HFFc6 (cell line): Measurements from ENCODE around the gene ARHGEF16. TPM values are rescaled to one million over a fixed set of nuclear protein-coding genes. Genes with fewer than 3 reads are reported as not detected.

Experiments
- DNase-seq: peaks from one replicate; pipeline ENCODE4 v3.0.0-alpha.2; 2018
- H3K27ac Mint-ChIP-seq: 2 replicates; pipeline ENCODE4 v1.8.0; 2020; ENCODE audit warnings: mild to moderate bottlenecking, mixed read lengths
- H3K27me3 Mint-ChIP-seq: 2 replicates; pipeline ENCODE4 v1.8.0; 2021; ENCODE audit warnings: mild to moderate bottlenecking, moderate library complexity, mixed read lengths; ENCODE audit not compliant: insufficient read depth
- H3K36me3 Mint-ChIP-seq: 2 replicates; pipeline ENCODE4 v1.8.0; 2021; ENCODE audit warnings: low read depth, mixed read lengths
- H3K4me1 Mint-ChIP-seq: 2 replicates; pipeline ENCODE4 v1.8.0; 2020; ENCODE audit warnings: low read depth, mixed read lengths
- H3K4me3 Mint-ChIP-seq: 2 replicates; pipeline ENCODE4 v1.8.0; 2020; ENCODE audit warnings: mild to moderate bottlenecking, moderate library complexity, mixed read lengths
- H3K9me3 Mint-ChIP-seq: 2 replicates; pipeline ENCODE4 v1.8.0; 2020; ENCODE audit warnings: mild to moderate bottlenecking, mixed read lengths
- total RNA-seq, 6 experiments: library from RNA; stranded (reverse); fragmentation: NEBNext Ultra II Directional; extraction: Animal tissue kit (Norgen Biotek cat#: 25700); gene quantifications; 2 replicates in 1 of 6; 3 replicates in 5 of 6; pipeline ENCODE4 v1.2.3, GENCODE V29; 2021
- TF ChIP-seq, protein P1 (sequence below): fragments of 200-600 bp; sonication (generic); IDR thresholded peaks from 2 replicates; pipeline ENCODE4 v1.5.0; 2021; ENCODE audit warnings: antibody characterized with exemption, mild to moderate bottlenecking

Gene ARHGEF16
- total RNA-seq, 6 experiments from 2014 or later = 0.08 to 0.18 (median 0.17) TPM; not detected in 3

DNA sequence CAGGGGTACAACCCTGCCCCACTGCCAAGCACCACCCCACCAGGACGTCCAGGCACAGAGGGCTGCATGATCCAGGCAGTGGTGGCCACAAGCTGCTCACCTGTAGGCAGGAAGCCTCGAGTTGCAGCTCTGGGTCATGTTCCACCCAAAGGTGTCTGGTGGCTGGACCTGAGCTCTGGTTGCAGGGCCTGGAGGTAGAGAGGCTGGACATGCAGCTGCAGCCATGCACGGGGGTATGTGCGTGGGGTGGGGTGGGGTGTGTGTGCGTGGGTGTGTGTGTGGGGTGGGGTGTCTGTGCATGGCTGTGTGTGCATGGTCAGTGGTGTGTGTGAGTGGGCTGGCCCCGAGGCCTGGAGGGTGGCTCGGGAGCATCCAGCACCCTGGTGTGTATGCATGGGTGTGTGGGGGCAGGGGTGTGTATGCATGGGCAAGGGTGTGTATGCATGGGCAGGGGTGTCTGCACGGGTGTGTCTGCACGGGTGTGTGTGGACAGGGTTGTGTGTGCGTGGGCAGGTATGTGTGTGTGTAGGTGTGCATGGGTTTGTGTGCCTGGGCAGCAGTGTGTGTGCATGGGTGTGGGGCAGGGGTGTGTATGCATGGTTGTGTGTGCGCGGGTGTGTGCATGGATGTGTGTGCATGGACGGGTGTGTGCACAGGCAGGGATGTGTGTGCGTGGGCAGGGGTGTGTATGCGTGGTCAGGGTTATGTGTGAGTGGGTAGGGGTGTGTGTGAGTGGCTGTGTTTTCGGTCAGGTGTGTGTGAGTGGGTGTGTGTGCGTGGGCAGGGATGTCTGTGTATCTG is 15.6 kb downstream of the ARHGEF16 start:
- Mint-ChIP-seq H3K9me3 (no peaks in the 10 kb centered on the region), H3K27ac (no peak overlapping the region), H3K4me1 (peaks cover 21% of the 10 kb centered on the region), H3K4me3 (no peak overlapping the region), H3K27me3 (peaks cover 6% of the 10 kb centered on the region; the same call in 1 of the 2 replicates), H3K36me3 (no peaks in the 10 kb centered on the region)
- TF ChIP-seq, protein P1, sequence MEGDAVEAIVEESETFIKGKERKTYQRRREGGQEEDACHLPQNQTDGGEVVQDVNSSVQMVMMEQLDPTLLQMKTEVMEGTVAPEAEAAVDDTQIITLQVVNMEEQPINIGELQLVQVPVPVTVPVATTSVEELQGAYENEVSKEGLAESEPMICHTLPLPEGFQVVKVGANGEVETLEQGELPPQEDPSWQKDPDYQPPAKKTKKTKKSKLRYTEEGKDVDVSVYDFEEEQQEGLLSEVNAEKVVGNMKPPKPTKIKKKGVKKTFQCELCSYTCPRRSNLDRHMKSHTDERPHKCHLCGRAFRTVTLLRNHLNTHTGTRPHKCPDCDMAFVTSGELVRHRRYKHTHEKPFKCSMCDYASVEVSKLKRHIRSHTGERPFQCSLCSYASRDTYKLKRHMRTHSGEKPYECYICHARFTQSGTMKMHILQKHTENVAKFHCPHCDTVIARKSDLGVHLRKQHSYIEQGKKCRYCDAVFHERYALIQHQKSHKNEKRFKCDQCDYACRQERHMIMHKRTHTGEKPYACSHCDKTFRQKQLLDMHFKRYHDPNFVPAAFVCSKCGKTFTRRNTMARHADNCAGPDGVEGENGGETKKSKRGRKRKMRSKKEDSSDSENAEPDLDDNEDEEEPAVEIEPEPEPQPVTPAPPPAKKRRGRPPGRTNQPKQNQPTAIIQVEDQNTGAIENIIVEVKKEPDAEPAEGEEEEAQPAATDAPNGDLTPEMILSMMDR = no peak
- no peak for DNase-seq

DNA sequence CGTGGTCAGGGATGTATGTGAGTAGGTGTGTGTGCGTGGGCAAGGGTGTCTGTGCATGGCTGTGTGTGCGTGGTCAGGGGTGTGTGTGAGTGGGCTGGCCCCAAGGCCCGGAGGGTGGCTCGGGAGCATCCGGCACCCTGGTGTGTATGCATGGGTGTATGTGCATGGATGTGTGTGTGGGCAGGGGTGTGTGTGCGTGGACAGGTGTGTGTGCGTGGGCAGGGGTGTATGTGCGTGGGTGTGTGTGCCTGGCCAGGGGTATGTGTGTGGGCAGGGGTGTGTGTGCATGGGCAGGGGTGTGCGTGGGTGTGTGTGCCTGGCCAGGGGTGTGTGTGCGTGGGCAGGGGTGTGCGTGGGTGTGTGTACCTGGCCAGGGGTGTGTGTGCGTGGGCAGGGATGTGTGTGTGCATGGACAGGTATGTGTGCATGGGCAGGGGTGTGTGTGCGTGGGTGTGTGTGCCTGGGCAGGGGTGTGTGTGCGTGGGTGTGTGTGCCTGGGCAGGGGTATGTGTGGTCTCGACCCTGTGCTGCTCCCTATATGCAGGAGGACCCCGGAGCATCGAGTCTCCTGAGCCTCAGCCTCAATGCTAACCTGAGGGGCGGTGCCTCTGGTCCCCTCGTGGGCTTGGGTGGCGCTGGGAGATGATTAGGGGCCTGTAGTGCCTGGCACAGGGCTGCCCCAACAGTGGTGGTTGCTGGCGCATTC is 16.3 kb downstream of the ARHGEF16 start:
- H3K4me1 Mint-ChIP-seq = peaks cover 21% of the 10 kb centered on the region
- no peaks in the 10 kb centered on the region for H3K36me3 Mint-ChIP-seq
- no peak overlapping the region for H3K27ac Mint-ChIP-seq
- peaks cover 6% of the 10 kb centered on the region; the same call in 1 of the 2 replicates for H3K27me3 Mint-ChIP-seq
- DNase-seq = no peak
- H3K9me3 Mint-ChIP-seq = no peaks in the 10 kb centered on the region
- H3K4me3 Mint-ChIP-seq = no peak overlapping the region
- TF ChIP-seq, protein P1 = no peak

DNA sequence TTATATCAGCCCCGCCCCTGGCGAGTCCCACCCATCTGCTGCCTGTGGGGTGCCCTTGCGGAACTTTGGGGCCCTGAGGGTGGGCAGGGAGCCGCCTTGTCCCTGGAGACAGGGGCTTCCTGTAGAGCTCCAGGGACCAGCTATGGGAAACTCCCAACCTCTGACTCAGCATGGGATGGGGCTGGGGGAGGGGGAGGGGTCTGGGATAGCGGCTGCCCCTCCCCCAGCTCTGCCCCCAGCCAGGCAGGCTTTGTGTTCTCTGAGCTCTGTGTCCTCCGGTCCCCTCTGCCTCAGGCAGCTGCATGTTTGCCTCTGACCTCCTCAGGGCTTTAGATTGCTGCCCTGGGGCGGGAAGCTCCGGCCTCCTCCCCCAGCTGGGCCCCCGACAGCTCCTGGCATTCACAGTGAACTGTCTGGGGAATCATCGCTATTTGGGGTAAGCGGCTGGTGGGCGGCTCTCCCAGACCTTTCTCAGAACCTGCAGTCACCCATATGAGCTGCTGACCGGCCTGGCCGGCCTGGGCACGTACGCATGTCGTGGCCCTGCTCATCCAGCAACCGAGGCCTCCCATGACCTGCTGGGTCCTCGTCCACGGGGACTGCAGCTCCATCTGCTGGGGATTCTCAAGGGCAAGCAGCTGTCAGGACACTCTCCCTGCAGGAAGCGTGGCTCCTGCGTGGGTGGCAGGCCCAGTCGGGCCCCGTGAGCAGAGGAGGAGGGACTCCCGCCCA is 17.1 kb downstream of the ARHGEF16 start:
- TF ChIP-seq, protein P1 = peak; percentile 65
- H3K4me1 Mint-ChIP-seq = peaks cover 21% of the 10 kb centered on the region
- no peak overlapping the region for H3K27ac Mint-ChIP-seq
- H3K9me3 Mint-ChIP-seq = no peaks in the 10 kb centered on the region
- peaks cover under 1% of the 10 kb centered on the region; the same call in 1 of the 2 replicates for H3K27me3 Mint-ChIP-seq
- no peak overlapping the region for H3K4me3 Mint-ChIP-seq
- H3K36me3 Mint-ChIP-seq = no peaks in the 10 kb centered on the region
- peak; percentile 20 for DNase-seq

DNA sequence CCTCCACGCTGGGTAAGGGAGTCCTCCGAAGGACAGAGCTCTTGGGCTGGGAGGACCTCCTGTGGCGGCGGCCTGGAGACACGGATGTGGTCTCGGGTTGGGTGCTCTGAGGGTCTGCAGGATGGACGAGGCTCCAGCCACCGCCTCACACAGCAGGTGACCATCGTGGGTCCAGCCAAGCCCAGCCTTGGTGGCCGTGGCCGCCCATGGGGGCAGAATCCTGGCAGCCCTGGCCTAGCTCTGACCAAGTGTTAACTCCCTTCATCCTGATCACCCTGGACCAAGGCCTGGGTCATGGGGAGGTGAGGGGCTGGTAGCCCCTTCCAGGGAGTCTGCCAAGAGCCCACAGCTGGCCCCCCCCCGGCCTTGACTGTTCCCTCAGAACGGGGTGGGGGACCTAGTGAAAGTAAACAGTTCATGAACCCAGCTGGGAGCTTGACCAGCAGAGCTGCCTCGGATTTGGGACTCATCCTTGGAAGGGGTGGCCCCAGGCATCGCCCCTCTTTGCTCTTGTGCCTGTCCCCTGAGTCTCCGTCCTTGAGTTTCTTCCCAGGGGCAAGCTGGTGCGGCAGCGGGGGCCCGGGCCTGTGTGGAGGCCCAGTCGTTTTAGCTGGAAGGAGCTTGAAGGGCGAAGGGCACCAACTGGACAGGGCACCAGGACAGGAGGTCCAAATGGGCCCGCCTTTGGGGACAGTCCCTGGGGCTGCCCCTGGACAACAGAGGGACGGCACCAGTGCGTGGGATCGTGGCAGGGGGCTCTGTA is 17.8 kb downstream of the ARHGEF16 start:
- no peaks in the 10 kb centered on the region; the same call in 1 of the 2 replicates for H3K27me3 Mint-ChIP-seq
- TF ChIP-seq, protein P1 = peak; percentile 31; the same call in 1 of the 2 replicates
- DNase-seq = no peak
- H3K9me3 Mint-ChIP-seq = no peaks in the 10 kb centered on the region
- no peak overlapping the region for H3K27ac Mint-ChIP-seq
- no peak overlapping the region for H3K4me3 Mint-ChIP-seq
- no peaks in the 10 kb centered on the region for H3K36me3 Mint-ChIP-seq
- peaks cover 21% of the 10 kb centered on the region for H3K4me1 Mint-ChIP-seq

DNA sequence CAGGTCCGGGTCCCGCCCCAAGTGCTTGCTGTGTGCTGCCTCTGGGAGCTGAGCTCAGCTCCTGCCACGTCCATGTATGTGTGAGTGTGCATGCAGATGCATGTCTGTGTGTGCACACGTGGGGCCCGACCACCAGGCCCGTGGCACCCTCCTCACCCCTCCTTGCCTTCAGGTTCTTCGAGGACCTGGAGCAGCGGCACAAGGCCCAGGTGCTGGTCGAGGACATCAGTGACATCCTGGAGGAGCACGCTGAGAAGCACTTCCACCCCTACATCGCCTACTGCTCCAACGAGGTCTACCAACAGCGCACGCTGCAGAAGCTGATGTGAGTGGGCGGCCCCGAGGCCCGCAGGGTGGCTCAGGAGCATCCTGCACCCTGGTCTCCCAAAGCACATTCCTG is 18.4 kb downstream of the ARHGEF16 start:
- TF ChIP-seq, protein P1 = no peak
- no peak for DNase-seq
- Mint-ChIP-seq H3K27ac (no peak overlapping the region), H3K4me3 (no peak overlapping the region), H3K9me3 (no peaks in the 10 kb centered on the region), H3K4me1 (peaks cover 21% of the 10 kb centered on the region), H3K27me3 (no peaks in the 10 kb centered on the region; the same call in 1 of the 2 replicates), H3K36me3 (no peaks in the 10 kb centered on the region)
